ENCODE results near the gene FHOD3. TPM values are rescaled to one million over a fixed set of nuclear protein-coding genes. Genes with fewer than 3 reads are reported as not detected.

The FHOD3 gene
- total RNA-seq, 1 experiment from 2014 or later: 10.6 TPM

DNA sequence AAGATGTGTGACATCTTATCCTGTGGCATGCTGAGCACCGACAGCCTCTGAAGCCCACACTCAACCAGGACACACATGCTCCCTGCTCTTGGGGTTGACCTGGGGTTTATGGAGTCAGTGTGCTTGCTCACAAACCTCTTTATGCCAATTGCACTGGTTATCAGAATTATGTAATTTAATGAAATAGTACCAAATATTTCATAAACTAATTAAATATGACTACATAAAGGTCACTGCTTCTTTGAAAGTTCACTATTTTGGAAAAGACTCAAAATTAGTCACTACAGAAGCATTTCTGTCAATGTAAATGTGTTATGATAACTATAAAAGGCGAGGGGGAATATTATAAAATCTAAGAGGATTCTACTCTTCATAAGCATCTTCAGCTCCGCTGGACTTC lies 76.7 kb downstream of the FHOD3 start:
- Histone ChIP-seq H3K27me3 (ENCODE audit: insufficient read depth, low read depth) (no peaks in the 10 kb centered on the region), H3K79me2 (ENCODE audit: low read depth) (no peaks in the 10 kb centered on the region), H3K36me3 (ENCODE audit: low read depth) (no peaks in the 10 kb centered on the region), H4K20me1 (ENCODE audit: insufficient read depth) (no peaks in the 10 kb centered on the region), H3K9me3 (ENCODE audit: insufficient read depth, low read depth) (no peaks in the 10 kb centered on the region), H2AFZ (no peak overlapping the region), H3K9me2 (ENCODE audit: insufficient read depth) (no peaks in the 10 kb centered on the region), H3K4me3 (no peak overlapping the region), H3F3A (ENCODE audit: insufficient read depth, low read depth) (no peaks in the 10 kb centered on the region), H3K4me1 (replicated peaks; ENCODE audit: insufficient read depth) (peaks cover 14% of the 10 kb centered on the region), H3K27ac (no peak overlapping the region), H3K4me2 (no peak overlapping the region)
- DNase-seq: no peak
- ChIA-PET CTCF (no interaction called here), POLR2A (ENCODE audit: unreplicated experiment) (no interaction called here)
- intact Hi-C loops (cut with micrococcal nuclease; ENCODE audit: unreplicated experiment): loop anchor here (5.0 kb wide), 1 partner anchor 77 kb away; the partner anchor contains the start of gene FHOD3
- no TSS peak for BruUV-seq (replicated peaks)
- TF ChIP-seq EZH2 (IDR thresholded peaks at IDR 0.05; ENCODE audit: low read depth): no peak
- TF ChIP-seq, protein P1, sequence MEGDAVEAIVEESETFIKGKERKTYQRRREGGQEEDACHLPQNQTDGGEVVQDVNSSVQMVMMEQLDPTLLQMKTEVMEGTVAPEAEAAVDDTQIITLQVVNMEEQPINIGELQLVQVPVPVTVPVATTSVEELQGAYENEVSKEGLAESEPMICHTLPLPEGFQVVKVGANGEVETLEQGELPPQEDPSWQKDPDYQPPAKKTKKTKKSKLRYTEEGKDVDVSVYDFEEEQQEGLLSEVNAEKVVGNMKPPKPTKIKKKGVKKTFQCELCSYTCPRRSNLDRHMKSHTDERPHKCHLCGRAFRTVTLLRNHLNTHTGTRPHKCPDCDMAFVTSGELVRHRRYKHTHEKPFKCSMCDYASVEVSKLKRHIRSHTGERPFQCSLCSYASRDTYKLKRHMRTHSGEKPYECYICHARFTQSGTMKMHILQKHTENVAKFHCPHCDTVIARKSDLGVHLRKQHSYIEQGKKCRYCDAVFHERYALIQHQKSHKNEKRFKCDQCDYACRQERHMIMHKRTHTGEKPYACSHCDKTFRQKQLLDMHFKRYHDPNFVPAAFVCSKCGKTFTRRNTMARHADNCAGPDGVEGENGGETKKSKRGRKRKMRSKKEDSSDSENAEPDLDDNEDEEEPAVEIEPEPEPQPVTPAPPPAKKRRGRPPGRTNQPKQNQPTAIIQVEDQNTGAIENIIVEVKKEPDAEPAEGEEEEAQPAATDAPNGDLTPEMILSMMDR (conservative IDR thresholded peaks at IDR 0.05): no peak

GRCh38 chr18:36375118-36375517 lies 77.6 kb downstream of the FHOD3 start:
- no peak for TF ChIP-seq EZH2 (IDR thresholded peaks at IDR 0.05; ENCODE audit: low read depth)
- TF ChIP-seq, protein P1 (conservative IDR thresholded peaks at IDR 0.05): no peak

GRCh38 chr18:36376361-36376760 lies 78.8 kb downstream of the FHOD3 start:
- no peaks in the 10 kb centered on the region for H4K20me1 ChIP-seq (ENCODE audit: insufficient read depth)
- H3K4me1 ChIP-seq (replicated peaks; ENCODE audit: insufficient read depth): peaks cover 14% of the 10 kb centered on the region
- H3K27ac ChIP-seq: no peak overlapping the region
- BruUV-seq (replicated peaks): no TSS peak
- no peak overlapping the region for H3K4me2 ChIP-seq
- H3K79me2 ChIP-seq (ENCODE audit: low read depth): no peaks in the 10 kb centered on the region
- H3K9me2 ChIP-seq (ENCODE audit: insufficient read depth): no peaks in the 10 kb centered on the region
- no peak for DNase-seq
- TF ChIP-seq EZH2 (IDR thresholded peaks at IDR 0.05; ENCODE audit: low read depth): no peak
- TF ChIP-seq, protein P1 (conservative IDR thresholded peaks at IDR 0.05): no peak
- H2AFZ ChIP-seq: no peak overlapping the region
- POLR2A ChIA-PET (ENCODE audit: unreplicated experiment): no interaction called here
- H3K9me3 ChIP-seq (ENCODE audit: insufficient read depth, low read depth): no peaks in the 10 kb centered on the region
- no peaks in the 10 kb centered on the region for H3K27me3 ChIP-seq (ENCODE audit: insufficient read depth, low read depth)
- no peaks in the 10 kb centered on the region for H3F3A ChIP-seq (ENCODE audit: insufficient read depth, low read depth)
- CTCF ChIA-PET: no interaction called here
- no peaks in the 10 kb centered on the region for H3K36me3 ChIP-seq (ENCODE audit: low read depth)
- no peak overlapping the region for H3K4me3 ChIP-seq
- intact Hi-C loops (cut with micrococcal nuclease; ENCODE audit: unreplicated experiment): no loop called here

More at GRCh38 chr18:36375118-36375517, 77.6 kb downstream of the FHOD3 start:
- no peaks in the 10 kb centered on the region for H3K27me3 ChIP-seq (ENCODE audit: insufficient read depth, low read depth)
- H2AFZ ChIP-seq: no peak overlapping the region
- no peaks in the 10 kb centered on the region for H3K9me3 ChIP-seq (ENCODE audit: insufficient read depth, low read depth)
- H3K4me3 ChIP-seq: no peak overlapping the region
- H3K79me2 ChIP-seq (ENCODE audit: low read depth): no peaks in the 10 kb centered on the region
- intact Hi-C loops (cut with micrococcal nuclease; ENCODE audit: unreplicated experiment): no loop called here
- POLR2A ChIA-PET (ENCODE audit: unreplicated experiment): no interaction called here
- no peak overlapping the region for H3K27ac ChIP-seq
- CTCF ChIA-PET: no interaction called here
- no peak overlapping the region for H3K4me2 ChIP-seq
- H3F3A ChIP-seq (ENCODE audit: insufficient read depth, low read depth): no peaks in the 10 kb centered on the region
- no peaks in the 10 kb centered on the region for H3K36me3 ChIP-seq (ENCODE audit: low read depth)
- no peak for DNase-seq
- no TSS peak for BruUV-seq (replicated peaks)
- H3K9me2 ChIP-seq (ENCODE audit: insufficient read depth): no peaks in the 10 kb centered on the region
- H3K4me1 ChIP-seq (replicated peaks; ENCODE audit: insufficient read depth): peaks cover 14% of the 10 kb centered on the region
- H4K20me1 ChIP-seq (ENCODE audit: insufficient read depth): no peaks in the 10 kb centered on the region

Data from PC-9 (cell line).